ENCODE data around the gene KDM8.
A peak's percentile ranks its signal among the peaks of the same experiment; 100 is the strongest.
"Not testable (repeated sequence)": the region's sequence is repeated elsewhere in the genome, so short reads cannot be mapped to it uniquely, and the experiment has no call there.

The KDM8 gene

GRCh38 chr16:27245276-27246172, 42.2 kb downstream of the KDM8 start:
- no peak for DNase-seq

DNA sequence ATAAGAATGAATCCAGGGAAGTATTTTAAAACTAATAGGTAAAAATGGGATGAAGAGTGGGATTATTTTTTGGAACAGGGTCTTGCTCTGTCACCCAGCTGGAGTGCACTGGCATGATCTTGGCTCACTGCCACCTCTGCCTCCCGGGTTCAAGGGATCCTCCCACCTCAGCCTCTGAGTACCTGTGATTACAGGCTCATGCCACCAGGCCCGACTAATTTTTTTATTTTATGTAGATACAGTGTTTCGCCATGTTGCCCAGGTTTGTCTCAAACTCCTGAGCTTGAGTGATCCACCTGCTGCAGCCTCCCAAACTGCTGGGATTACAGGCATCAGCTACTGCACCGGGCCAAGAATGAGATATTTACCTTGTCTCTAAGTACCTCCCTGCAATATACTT, 43.1 kb downstream of the KDM8 start:
- no peak for DNase-seq

DNA sequence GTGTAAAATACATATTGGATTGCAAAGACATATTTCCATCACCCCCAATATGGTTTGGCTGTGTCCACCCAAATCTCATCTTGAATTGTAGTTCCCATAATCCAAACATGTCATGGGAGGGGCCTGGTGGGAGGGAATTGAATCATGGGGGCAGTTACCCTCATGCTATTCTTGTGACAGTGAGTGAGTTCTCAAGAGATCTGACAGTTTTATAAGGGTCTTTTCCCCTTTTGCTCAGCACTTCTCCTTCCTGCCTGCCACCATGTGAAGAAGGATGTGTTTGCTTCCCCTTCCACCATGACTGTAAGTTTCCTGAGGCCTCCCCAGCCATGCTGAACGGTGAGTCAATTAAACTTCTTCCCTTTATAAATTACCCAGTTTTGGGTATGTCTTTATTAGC, 43.8 kb downstream of the KDM8 start:
- not testable (repeated sequence) for DNase-seq

GRCh38 chr16:27248036-27248435, 44.7 kb downstream of the KDM8 start:
- no peak for DNase-seq

- DNase-seq, result not testable (repeated sequence)
Measured at GRCh38 chr16:27248886-27249285, 45.6 kb downstream of the KDM8 start.

- no peak for DNase-seq
Measured at GRCh38 chr16:27251541-27252205, 48.3 kb downstream of the KDM8 start.

GRCh38 chr16:27252206-27252585, 48.9 kb downstream of the KDM8 start:
- DNase-seq, result no peak

- no peak for DNase-seq
Measured at GRCh38 chr16:27253526-27253930, 50.2 kb downstream of the KDM8 start.

DNA sequence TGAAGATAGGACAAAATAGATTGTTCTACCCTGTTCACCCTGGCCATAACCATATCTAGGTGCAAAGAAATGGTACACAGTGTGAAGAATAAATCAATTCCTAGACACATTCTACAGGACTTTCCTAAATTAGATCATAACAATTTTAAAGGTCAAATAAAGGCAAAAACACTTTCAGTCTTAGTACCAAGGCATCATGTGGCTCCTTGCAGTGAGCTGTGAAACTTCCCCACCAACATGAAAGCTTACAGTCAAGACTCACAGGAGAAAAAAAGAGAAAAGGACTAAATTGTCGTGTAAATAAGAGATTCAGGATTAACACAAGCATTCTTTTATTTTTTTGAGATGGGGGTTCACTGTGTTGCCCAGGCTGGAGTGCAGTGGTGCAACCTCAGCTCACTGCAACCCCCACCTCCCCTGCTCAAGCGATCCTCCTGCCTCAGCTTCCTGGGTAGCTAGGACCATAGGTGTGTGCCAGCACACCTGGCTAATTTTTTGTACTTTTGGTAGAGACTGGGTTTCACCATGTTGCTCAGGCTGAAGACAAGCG, 51.0 kb downstream of the KDM8 start:
- no peak for DNase-seq

DNA sequence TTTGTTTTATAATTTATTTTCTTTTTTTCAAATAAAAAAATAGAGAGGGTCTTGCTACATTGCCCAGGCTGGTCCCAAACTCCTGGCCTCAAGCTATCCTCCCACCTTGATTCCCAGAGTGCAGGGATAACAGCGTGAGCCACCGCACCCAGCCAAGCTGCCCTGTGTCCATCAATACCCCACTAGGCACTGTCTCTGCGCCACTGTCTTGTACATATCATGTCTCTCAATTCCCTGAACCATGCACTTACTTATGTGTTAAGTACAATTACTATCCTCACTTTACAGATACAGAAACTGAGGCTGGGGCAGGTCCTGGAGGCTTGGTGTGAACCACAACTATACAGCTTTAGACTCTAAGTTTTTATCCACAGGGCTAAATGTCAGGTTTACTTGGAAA, 53.5 kb downstream of the KDM8 start:
- no peak for DNase-seq

DNA sequence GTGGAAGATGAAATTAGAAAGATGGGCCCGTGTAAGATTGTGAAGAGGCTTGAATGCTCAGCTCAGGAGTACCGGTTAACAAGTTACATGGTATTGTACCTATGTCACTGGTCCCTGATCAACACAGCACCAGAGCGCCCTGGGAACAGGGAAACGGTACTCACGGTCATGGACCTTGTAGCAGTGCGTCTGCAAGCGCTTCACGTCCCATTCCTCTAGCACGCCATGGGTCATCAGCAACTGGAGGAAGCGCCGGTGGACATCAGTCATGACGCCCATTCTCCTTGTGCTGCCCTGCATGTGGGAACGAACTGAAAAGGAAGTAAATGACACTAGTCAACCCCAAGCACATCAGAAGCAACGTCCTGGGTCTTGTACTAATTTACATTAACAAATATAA, 53.9 kb downstream of the KDM8 start:
- no peak for DNase-seq

GRCh38 chr16:27258241-27258734, 55.0 kb downstream of the KDM8 start:
- no peak for DNase-seq

DNA sequence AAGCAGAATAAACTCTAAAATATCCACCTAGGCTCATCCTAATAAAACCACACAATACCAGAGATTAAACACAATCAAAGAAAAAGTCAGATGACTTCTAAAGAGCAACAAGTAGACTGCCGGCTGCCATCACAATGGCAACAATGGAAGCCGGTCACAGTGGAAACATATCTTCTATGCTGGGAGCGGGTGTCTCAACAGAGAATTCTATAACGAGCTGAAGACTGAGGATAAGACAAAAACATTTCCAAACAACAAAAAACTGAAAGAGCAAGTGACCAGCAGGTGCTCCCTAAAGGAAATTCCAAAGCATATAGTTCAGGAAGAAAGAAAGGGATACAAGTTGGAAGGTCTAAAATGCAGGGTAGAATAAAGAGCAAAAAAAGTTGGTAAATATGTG, 56.4 kb downstream of the KDM8 start:
- no peak for DNase-seq

GRCh38 chr16:27262904-27263423, 59.6 kb downstream of the KDM8 start:
- DNase-seq, result not testable (repeated sequence)

DNA sequence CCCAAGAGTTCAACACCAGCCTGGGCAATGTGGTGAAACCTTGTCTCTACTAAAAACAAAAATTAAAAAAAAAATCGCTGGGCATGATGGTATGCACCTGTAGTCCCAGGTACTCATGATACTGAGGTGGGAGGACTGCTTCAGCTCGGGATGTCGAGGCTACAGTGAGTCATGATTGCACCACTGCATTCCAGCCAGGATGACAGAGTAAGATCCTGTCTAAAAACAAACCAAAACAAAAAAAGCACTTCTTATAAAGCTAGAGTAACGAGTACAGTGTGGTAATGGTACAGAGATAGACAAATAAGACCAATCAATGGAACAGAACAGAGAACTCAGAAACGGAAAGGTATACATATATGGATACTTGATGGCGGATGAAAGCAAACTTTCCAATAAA, 60.8 kb downstream of the KDM8 start:
- DNase-seq, result no peak

DNA sequence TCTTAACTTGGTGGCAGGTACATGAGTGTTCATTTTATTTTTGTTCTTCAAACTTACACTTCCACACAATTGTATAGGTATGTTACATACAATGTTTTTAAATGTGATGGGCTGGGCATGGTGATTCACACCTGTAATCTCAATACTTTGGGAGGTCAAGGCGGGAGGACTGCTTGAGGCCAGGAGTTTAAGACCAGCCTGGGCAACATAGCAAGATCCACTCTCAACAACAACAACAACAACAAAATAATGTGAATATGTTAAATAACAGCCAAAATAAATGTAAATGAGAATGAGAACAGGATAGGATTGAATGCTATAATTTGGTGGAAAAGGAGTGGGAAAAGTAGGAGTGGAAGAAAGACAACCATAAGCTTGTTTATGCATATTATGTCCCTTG, 62.7 kb downstream of the KDM8 start:
- DNase-seq, result no peak

DNA sequence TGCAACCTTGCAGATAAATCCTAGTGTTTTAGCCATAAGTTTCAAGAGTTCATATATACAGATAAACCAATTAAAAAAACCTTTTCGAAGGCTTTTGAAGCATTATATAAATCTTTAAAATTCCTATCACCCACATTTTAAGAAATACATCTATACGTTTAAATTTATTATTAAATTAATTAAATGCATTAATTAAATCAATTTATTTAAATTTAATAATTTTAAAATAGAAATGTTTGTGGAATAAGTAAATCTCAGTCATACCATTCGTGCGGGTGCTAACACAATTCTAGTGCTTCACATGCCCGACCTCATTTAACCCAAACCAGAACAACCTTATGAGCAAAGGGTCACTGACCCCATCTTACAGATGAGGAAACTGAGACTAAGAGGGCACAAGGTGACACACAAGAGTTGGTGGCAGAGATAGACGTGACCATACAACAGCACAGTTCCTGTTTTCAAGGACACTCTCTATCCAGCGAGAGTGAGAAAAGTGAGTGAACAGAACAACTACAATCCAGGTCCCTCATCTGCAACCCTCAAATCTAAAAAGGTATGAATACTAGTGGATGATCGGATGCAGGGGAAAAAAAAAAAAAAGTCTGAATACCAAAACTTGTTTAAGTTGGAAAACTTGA, 63.8 kb downstream of the KDM8 start:
- DNase-seq, result no peak

GRCh38 chr16:27268376-27269299, 65.3 kb downstream of the KDM8 start, which contains the start of gene NSMCE1:
TSS of gene NSMCE1 (minus strand) at chr16:27268772. CDS start at chr16:27257570, 11,202 bp downstream.
- DNase-seq, result peak; percentile 94

- DNase-seq, result no peak
Measured at GRCh38 chr16:27269300-27270150, 66.2 kb downstream of the KDM8 start.

GRCh38 chr16:27270349-27270748, 67.0 kb downstream of the KDM8 start:
- no peak for DNase-seq

Measured in NCI-H2171 (cell line).